Activated CD8-positive, alpha-beta memory T cell treated with anti-CD3 and anti-CD28 coated beads for 4 hours (primary cell): ENCODE data around the gene TNFSF12.

Experiments
- DNase-seq, 2 donors: peaks; one replicate each; pipeline ENCODE4 v3.0.0-alpha.2; 2020; ENCODE audit warnings: low read depth in 2 of 2

The TNFSF12 gene

GRCh38 chr17:7541074-7541621 lies 7.7 kb upstream of the TNFSF12 start:
- DNase-seq, result no peak

- DNase-seq, result no peak
Measured at GRCh38 chr17:7544911-7545310, 3.9 kb upstream of the TNFSF12 start.

GRCh38 chr17:7549401-7550055 lies 670 bp downstream of the TNFSF12 start:
- DNase-seq, result no peak

GRCh38 chr17:7550344-7550743 lies 1.5 kb downstream of the TNFSF12 start:
- no peak for DNase-seq

- no peak for DNase-seq
Measured at GRCh38 chr17:7551396-7551795, 2.5 kb downstream of the TNFSF12 start.

GRCh38 chr17:7552621-7553051 lies 3.8 kb downstream of the TNFSF12 start:
- no peak for DNase-seq

GRCh38 chr17:7553356-7553755 lies 4.5 kb downstream of the TNFSF12 start:
- DNase-seq, result no peak

GRCh38 chr17:7555320-7555948 lies 6.6 kb downstream of the TNFSF12 start:
- DNase-seq, result no peak

GRCh38 chr17:7556627-7557026 lies 7.8 kb downstream of the TNFSF12 start:
- DNase-seq, result no peak

GRCh38 chr17:7557147-7557764 lies 8.4 kb downstream of the TNFSF12 start:
- no peak for DNase-seq

GRCh38 chr17:7557775-7558543 lies 9.1 kb downstream of the TNFSF12 start:
- DNase-seq, result no peak

- DNase-seq, result no peak
Measured at GRCh38 chr17:7558544-7559319, 9.9 kb downstream of the TNFSF12 start, which contains the start of gene TNFSF13. TNFSF13 (plus strand) TSS chr17:7558750; CDS start chr17:7559040, 290 bp downstream.

- no peak for DNase-seq
Measured at GRCh38 chr17:7559320-7560171, 10.7 kb downstream of the TNFSF12 start.

- DNase-seq, result no peak
Measured at GRCh38 chr17:7560172-7561027, 11.5 kb downstream of the TNFSF12 start.

- DNase-seq, result peak; percentile 61 to 72
Measured at GRCh38 chr17:7561028-7561575, 12.2 kb downstream of the TNFSF12 start.

- peak; percentile 80 to 83 for DNase-seq
Measured at GRCh38 chr17:7561589-7562207, 12.8 kb downstream of the TNFSF12 start, which contains the start of gene SENP3. SENP3 (plus strand) TSS chr17:7561919; CDS start chr17:7563077, 1,158 bp downstream.

GRCh38 chr17:7562208-7562605 lies 13.3 kb downstream of the TNFSF12 start:
- no peak for DNase-seq

- DNase-seq, result no peak
Measured at GRCh38 chr17:7563115-7563869, 14.4 kb downstream of the TNFSF12 start.
